ENCODE measurements around the gene IRF2.
A peak's percentile ranks its signal among the peaks of the same experiment; 100 is the strongest.

The IRF2 gene

DNA sequence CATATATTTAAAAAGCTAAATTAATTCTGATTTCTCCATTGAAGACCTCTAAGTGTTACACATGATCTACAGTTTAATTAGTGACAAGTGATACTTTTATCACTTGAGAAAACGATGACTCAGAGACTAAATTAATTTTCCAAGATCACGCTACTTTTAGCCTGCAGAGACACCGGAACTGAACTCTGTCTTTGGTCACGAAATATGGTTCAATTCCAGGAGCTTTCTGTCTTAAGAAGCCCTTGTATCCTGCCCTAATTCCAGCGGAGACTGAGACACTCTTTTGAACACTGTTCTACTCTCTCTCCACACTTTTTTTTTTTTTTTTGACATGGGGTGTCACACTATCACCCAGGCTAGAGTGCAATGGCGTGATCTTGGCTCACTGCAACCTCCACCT lies 63.6 kb downstream of the IRF2 start:
- no peak for DNase-seq (ENCODE audit: extremely low read depth in 1 of 2, low read depth in 1 of 2)

DNA sequence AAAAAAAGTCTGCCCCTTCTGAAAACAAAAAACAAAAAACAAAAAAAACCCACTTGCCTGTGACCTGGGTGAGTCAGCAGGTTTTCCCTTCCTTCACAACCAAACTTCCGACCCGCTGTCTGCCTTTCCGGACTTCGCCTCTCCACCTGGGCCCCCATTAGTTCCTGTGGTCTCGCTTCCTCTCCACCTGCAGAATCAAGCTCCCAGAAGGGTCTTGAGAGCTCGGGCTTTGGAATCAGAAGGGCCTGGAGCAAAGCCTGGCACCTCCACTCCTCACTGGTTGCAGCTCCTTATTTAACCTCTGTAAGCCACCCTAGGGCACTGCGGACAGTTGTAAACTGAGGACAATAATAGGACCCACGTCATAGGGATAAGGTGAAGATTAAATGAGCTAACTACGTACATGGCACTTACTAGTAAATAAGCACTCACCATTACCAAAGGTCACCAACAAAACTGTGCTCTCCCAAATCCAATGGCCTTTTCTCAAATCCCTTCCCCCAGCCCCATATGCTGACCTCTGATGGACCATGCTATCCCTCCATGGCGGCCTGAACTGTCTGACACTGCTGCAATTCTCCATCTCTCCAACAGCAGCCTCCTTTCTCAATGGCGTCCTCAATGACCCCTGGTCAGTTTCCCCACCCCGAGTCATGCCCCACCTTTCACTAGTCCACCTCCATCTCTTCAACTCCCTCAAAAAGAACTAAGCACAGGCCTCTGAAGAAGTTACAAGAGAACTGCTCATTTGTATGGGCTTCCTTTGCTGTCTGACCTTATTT lies 64.2 kb downstream of the IRF2 start:
- peak in 1 of 2 donors; percentile 5 for DNase-seq (ENCODE audit: extremely low read depth in 1 of 2, low read depth in 1 of 2)

DNA sequence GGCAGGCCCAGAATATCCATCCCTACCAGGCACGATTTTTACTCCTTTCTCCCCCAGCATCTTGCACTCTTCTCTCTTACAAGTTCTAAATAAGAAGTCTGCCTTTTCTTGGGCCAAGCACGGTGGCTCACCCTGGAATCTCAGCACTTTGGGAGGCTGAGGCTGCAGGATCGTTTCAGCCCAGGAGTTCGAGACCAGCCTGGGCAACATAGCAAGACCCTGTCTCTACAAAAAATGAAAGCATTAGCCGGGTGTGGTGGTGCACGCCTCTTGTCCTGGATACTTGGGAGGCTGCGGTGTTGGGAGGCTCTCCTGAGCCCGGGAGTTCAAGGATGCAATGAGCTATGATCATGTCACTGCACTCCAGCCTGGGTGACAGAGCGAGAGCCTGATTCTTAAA lies 64.8 kb downstream of the IRF2 start:
- no peak for DNase-seq (ENCODE audit: extremely low read depth in 1 of 2, low read depth in 1 of 2)

- no peak for DNase-seq (ENCODE audit: extremely low read depth in 1 of 2, low read depth in 1 of 2)
These were observed 65.7 kb downstream of the IRF2 start for GRCh38 chr4:184408684-184409081.

DNA sequence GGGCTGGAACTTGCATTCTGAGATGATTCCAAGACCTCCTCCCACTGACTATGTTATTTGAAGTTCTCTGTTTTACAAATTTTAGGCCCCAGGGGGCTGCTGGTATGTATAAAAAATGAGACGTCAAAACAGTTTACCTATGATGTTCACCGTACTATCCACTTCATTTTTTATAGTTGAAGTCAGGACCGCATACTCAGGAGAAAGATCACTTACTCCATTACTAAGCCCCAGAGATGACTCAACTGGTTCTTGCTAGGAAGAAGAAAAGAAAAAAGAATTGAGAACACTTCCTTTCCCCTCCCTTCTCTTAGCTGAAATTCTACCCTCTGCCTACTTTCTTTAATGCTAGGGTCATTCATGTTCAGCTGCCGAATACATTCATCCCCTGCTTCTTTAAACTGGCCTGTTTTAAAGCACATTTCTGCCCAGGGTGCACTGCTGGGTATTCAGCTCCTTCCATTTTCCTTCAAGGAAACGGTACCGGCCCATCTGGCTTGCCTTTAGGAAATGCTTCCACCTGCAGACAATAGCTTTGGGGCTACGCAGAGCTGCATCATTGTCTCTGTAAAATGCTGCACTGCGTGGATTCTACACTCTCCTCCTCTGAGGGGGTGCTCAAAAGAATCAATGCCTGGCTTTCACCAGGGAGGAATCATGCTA lies 66.2 kb downstream of the IRF2 start:
- DNase-seq (ENCODE audit: extremely low read depth in 1 of 2, low read depth in 1 of 2): no peak

GRCh38 chr4:184406958-184407391 lies 67.4 kb downstream of the IRF2 start:
- DNase-seq (ENCODE audit: extremely low read depth in 1 of 2, low read depth in 1 of 2): no peak

- no peak for DNase-seq (ENCODE audit: extremely low read depth in 1 of 2, low read depth in 1 of 2)
These were observed 70.3 kb downstream of the IRF2 start for GRCh38 chr4:184404047-184404446.

GRCh38 chr4:184403384-184403781 lies 71.0 kb downstream of the IRF2 start:
- DNase-seq (ENCODE audit: extremely low read depth in 1 of 2, low read depth in 1 of 2): no peak

DNA sequence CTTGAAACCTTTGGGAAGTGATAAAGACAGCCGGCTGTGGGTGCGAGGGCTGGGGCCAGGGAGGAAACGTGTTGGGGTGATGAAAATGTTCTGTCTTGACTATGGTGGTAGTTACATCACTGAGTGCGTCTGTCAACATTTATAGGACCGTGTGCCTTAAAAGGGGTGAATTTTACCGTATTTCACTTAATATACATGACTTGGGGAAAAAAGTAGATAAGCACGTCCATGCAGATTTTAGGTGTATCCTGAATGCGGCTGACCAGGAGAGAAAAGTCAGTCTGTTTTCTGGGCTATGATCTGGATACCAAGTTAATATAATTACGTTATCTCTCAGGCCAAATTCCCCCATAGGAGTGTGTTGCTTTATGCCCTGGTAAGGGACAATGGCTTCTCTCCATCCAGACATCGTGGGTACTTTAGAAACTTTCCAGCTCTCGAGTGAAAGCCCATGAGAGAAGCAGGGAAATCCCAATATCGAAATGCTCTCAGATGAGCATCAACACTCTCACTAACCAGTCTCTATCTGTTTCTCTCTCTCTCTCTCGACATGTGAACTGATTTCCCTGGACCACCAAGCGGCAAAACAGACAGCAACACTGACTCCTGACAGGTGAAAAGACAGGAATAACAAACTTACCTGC lies 71.5 kb downstream of the IRF2 start:
- DNase-seq (ENCODE audit: extremely low read depth in 1 of 2, low read depth in 1 of 2): no peak

DNA sequence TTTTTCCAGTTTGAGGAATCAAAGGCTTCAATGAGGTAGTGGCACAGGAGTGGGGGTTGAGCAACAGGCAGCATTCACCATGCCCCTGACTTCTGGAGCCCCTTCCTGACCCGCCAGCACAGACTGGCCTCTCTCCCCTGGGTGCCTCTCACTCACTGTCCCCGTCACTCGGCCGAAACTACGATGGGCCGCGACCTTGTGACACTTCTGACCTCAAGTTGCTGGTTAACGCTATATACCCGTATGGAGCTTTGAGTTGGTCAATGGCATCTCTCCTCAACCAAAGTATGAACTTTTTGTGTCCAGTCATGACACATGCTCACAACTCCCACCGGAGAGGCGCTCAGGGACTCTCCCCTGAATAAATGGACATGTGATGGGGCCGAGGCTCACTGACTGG lies 72.1 kb downstream of the IRF2 start:
- DNase-seq (ENCODE audit: extremely low read depth in 1 of 2, low read depth in 1 of 2): no peak

- DNase-seq (ENCODE audit: extremely low read depth in 1 of 2, low read depth in 1 of 2): no peak
These were observed 72.8 kb downstream of the IRF2 start for GRCh38 chr4:184401397-184402171.

DNA sequence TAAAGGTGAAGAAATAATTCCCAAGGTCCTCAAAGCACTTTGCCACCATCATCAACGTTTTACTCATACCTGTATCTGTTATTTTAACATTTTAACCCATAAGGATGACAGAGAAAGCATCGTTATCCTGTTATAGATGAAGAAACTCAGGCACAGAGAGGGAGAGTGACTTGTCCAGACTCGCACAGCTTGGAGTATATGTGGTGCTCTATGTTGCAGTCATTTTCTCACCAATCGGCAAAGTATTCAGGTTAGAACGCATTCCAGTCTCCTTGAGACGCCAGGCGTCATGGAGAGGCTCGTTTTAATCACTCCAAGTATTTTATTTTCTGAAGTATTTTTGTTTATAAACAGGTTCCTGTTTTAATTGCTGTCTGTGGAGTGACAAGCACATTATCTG lies 73.5 kb downstream of the IRF2 start:
- DNase-seq (ENCODE audit: extremely low read depth in 1 of 2, low read depth in 1 of 2): no peak

DNA sequence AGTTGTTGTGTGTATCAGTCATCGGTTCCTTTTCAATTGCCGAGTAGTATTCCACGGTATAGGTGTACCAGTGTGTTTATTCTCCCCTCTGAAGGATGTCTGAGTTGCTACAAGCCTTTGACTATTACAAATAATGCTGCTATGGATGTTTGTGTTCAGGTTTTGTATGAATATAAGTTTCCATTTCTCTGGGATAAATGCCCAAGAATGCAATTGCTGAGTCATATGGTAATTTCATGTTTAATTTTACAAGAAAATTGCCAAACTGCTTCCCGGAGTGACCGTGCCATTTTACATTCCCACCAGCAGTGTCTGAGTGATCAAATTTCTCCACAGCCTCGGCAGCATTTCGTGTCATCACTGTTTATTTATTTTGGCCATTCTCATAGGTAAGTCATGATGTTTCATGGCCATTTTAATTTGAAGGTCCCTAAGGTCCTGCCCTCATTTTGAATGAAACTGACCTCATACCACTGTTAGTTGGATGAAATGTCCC lies 73.9 kb downstream of the IRF2 start:
- DNase-seq (ENCODE audit: extremely low read depth in 1 of 2, low read depth in 1 of 2): no peak

DNA sequence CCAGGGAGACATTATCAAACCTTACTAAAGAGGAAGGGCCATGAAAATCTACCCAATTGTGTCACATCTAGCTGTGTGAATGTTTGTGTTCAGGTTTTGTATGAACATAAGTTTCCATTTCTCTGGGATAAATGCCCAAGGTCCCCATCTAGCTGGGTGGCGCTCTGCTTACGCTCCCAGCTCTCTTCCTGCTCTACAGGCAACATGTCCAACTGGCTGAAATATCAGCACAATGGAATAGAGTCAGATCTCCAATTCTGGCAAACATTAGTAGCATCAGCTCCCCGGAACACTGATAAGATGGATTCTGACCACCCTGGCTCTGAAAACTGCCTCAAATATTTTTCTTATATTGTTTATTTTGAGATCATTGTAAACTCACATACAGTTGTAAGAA lies 74.8 kb downstream of the IRF2 start:
- DNase-seq (ENCODE audit: extremely low read depth in 1 of 2, low read depth in 1 of 2): no peak

DNA sequence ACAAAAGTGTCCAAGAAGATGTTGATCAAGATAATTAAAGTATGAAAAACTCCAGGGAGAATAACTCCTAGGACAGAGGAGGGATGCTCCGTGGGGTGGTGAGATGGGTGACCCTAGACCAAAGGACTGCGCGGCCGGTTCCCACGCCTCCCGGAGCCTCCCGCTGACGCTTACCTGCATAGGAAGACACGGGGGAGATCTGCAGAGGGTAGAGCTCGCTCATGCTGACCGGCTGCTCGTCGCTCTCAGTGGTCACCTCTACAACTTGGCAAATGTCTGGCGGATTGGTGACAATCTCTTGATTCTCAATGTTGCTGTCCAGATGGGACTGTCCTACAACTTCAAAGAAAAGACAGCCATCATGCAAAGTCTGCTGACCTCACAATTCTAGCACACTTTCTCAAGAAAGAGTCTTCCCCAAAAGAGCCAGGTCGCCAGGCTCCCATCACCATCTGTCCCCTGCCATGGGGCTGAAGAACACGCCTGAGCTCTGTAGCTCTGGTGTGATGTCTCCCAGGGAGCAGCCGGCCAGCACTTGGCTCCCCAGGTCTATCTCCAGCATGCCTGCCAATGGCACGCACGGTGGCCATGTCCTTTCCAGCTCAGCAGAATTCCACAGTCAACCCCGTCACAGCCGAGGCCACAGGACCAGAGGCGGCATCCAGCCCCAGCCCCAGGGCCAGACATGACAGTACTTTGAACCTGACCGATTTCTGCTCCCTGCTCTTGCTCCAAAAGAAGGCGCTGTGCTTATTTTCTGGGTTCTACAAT lies 75.4 kb downstream of the IRF2 start:
- no peak for DNase-seq (ENCODE audit: extremely low read depth in 1 of 2, low read depth in 1 of 2)

GRCh38 chr4:184397516-184398163 lies 76.7 kb downstream of the IRF2 start:
- no peak for DNase-seq (ENCODE audit: extremely low read depth in 1 of 2, low read depth in 1 of 2)

- no peak for DNase-seq (ENCODE audit: extremely low read depth in 1 of 2, low read depth in 1 of 2)
These were observed 77.5 kb downstream of the IRF2 start for GRCh38 chr4:184396570-184397515.

DNA sequence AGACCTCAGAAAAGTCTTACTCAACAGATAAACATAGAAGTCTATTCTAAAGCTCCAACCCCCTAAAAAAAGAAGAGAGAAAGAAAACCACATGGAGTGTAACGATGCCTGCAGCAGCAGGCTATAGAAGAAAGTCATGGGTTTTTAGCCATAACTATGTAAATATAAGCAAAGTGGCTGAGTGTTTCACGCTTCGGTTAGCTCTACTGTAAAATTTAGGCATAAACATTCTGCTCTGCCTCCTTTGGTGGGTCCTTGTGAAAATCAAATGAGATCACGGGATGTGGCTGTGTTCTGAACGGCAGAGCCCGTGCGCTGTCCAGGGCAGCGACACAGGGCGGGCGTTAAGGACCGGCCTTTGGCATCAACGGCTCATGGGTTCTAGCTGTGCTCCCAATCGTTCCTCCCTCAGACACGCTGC lies 78.4 kb downstream of the IRF2 start:
- DNase-seq (ENCODE audit: extremely low read depth in 1 of 2, low read depth in 1 of 2): no peak

- no peak for DNase-seq (ENCODE audit: extremely low read depth in 1 of 2, low read depth in 1 of 2)
These were observed 78.9 kb downstream of the IRF2 start for GRCh38 chr4:184395451-184395917.

Data from activated CD8-positive, alpha-beta memory T cell treated with anti-CD3 and anti-CD28 coated beads for 1 hour (primary cell).